SK-N-SH treated with all-trans-retinoic acid at 6 μM for 48 hours (cell line): ENCODE data around the gene CCDC159.

Experiments
- ATAC-seq: fragments of 200-7000 bp; cut with Tn5 transposase; 3 replicates; pipeline ENCODE4 v1.9.1; 2020; ENCODE audit warnings: mild to moderate bottlenecking, moderate library complexity
- ARNTL ChIP-seq: fragments of 450-650 bp; formaldehyde crosslinking; IDR thresholded peaks from 2 replicates; pipeline ENCODE4 v1.5.0; 2020; ENCODE audit warnings: low read depth, mild to moderate bottlenecking, moderate library complexity, borderline replicate concordance
- BACH2 ChIP-seq: fragments of 250-450 bp; sonication (Bioruptor Pico); IDR thresholded peaks from 2 replicates; pipeline ENCODE4 v1.9.0; 2021; ENCODE audit warnings: mild to moderate bottlenecking, borderline replicate concordance
- CREB5 ChIP-seq: fragments of 250-450 bp; sonication (Bioruptor Pico); IDR thresholded peaks from 2 replicates; pipeline ENCODE4 v1.5.1; 2020; ENCODE audit warnings: low read depth, mild to moderate bottlenecking, moderate library complexity
- CSDC2 ChIP-seq: fragments of 250-450 bp; sonication (Bioruptor Pico); IDR thresholded peaks from 2 replicates; pipeline ENCODE4 v1.5.0; 2020; ENCODE audit warnings: mild to moderate bottlenecking, moderate library complexity
- CSRNP3 ChIP-seq: fragments of 250-450 bp; sonication (Bioruptor Pico); IDR thresholded peaks from 2 replicates; pipeline ENCODE4 v1.5.1; 2021; ENCODE audit warnings: mild to moderate bottlenecking, moderate library complexity
- ESRRG ChIP-seq: fragments of 250-450 bp; sonication (Bioruptor Pico); IDR thresholded peaks from 2 replicates; pipeline ENCODE4 v1.6.1; 2021; ENCODE audit warnings: mild to moderate bottlenecking
- ISL1 ChIP-seq: fragments of 250-450 bp; sonication (Bioruptor Pico); IDR thresholded peaks from 2 replicates; pipeline ENCODE4 v2.1.2; 2022; ENCODE audit warnings: mild to moderate bottlenecking, moderate library complexity
- OSR1 ChIP-seq: fragments of 250-450 bp; sonication (Bioruptor Pico); IDR thresholded peaks from 2 replicates; pipeline ENCODE4 v1.8.0; 2022; ENCODE audit warnings: moderate library complexity, mild to moderate bottlenecking, inconsistent platforms
- PATZ1 ChIP-seq: fragments of 250-450 bp; sonication (Bioruptor Pico); IDR thresholded peaks from 2 replicates; pipeline ENCODE4 v1.8.0; 2020; ENCODE audit warnings: mild to moderate bottlenecking, moderate library complexity, borderline replicate concordance
- POU6F1 ChIP-seq: fragments of 250-450 bp; sonication (Bioruptor Pico); IDR thresholded peaks from 2 replicates; pipeline ENCODE4 v1.8.0; 2021; ENCODE audit warnings: low read depth, mild to moderate bottlenecking, moderate library complexity, borderline replicate concordance
- PPARA ChIP-seq: fragments of 250-450 bp; sonication (Bioruptor Pico); IDR thresholded peaks from 2 replicates; pipeline ENCODE4 v1.5.0; 2020; ENCODE audit warnings: mild to moderate bottlenecking, borderline replicate concordance
- SNAI2 ChIP-seq: fragments of 250-450 bp; sonication (Bioruptor Pico); IDR thresholded peaks from 2 replicates; pipeline ENCODE4 v1.5.0; 2020; ENCODE audit warnings: mild to moderate bottlenecking, moderate library complexity
- TOX ChIP-seq: fragments of 250-450 bp; sonication (Bioruptor Pico); IDR thresholded peaks from 2 replicates; pipeline ENCODE4 v1.8.0; 2021; ENCODE audit warnings: mild to moderate bottlenecking, moderate library complexity, borderline replicate concordance
- TSHZ2 ChIP-seq: fragments of 250-450 bp; sonication (Bioruptor Pico); IDR thresholded peaks from 2 replicates; pipeline ENCODE4 v1.5.0; 2020; ENCODE audit warnings: mild to moderate bottlenecking, moderate library complexity
- ZFP3 ChIP-seq: fragments of 250-450 bp; sonication (Bioruptor Pico); IDR thresholded peaks from 2 replicates; pipeline ENCODE4 v1.5.0; 2020; ENCODE audit warnings: mild to moderate bottlenecking, moderate library complexity
- ZFP30 ChIP-seq: fragments of 450-650 bp; formaldehyde crosslinking; IDR thresholded peaks from 2 replicates; pipeline ENCODE4 v1.5.0; 2022; ENCODE audit warnings: mild to moderate bottlenecking, moderate library complexity
- ZNF565 ChIP-seq: fragments of 450-650 bp; formaldehyde crosslinking; conservative IDR thresholded peaks from 2 replicates; pipeline ENCODE4 v1.5.0; 2020; ENCODE audit warnings: low read depth, mild to moderate bottlenecking, moderate library complexity
- ZNF70 ChIP-seq: fragments of 450-650 bp; formaldehyde crosslinking; IDR thresholded peaks from 2 replicates; pipeline ENCODE4 v1.5.0; 2020; ENCODE audit warnings: mild to moderate bottlenecking, moderate library complexity
- ZNF8 ChIP-seq: fragments of 450-650 bp; formaldehyde crosslinking; IDR thresholded peaks from 2 replicates; pipeline ENCODE4 v1.5.0; 2020; ENCODE audit warnings: mild to moderate bottlenecking, moderate library complexity

CCDC159 gene

GRCh38 chr19:11342429-11342828 is 3.9 kb upstream of the CCDC159 start:
- no peak for TF ChIP-seq CREB5 (CRISPR knock-in tag)
- TF ChIP-seq CSRNP3: no peak
- TF ChIP-seq, all 23 proteins: peak for 0

GRCh38 chr19:11345122-11345803 is 1.1 kb upstream of the CCDC159 start:
- TF ChIP-seq ZFP3 (CRISPR knock-in tag): no peak
- TF ChIP-seq POU6F1 (CRISPR knock-in tag): no peak
- no peak for TF ChIP-seq ISL1
- TF ChIP-seq SNAI2: no peak
- TF ChIP-seq PPARA: no peak
- TF ChIP-seq ARNTL: no peak
- no peak for TF ChIP-seq CSDC2 (CRISPR knock-in tag)
- no peak for TF ChIP-seq ZNF8 (CRISPR knock-in tag)
- no peak for TF ChIP-seq TSHZ2 (CRISPR knock-in tag)
- TF ChIP-seq BACH2 (CRISPR knock-in tag): no peak
- TF ChIP-seq, all 23 proteins: peak for 0
- ATAC-seq: no peak

More at GRCh38 chr19:11342429-11342828, 3.9 kb upstream of the CCDC159 start:
- no peak for ATAC-seq

- TF ChIP-seq ZNF8 (CRISPR knock-in tag): no peak
- TF ChIP-seq PPARA: no peak
- TF ChIP-seq TOX (CRISPR knock-in tag): no peak
- TF ChIP-seq ZNF70 (CRISPR knock-in tag): no peak
- TF ChIP-seq CREB5 (CRISPR knock-in tag): no peak
- TF ChIP-seq OSR1 (CRISPR knock-in tag): no peak
- no peak for TF ChIP-seq ESRRG (CRISPR knock-in tag)
- no peak for TF ChIP-seq SNAI2
- TF ChIP-seq POU6F1 (CRISPR knock-in tag): no peak
- TF ChIP-seq ZNF565 (CRISPR knock-in tag): no peak
- no peak for TF ChIP-seq CSDC2 (CRISPR knock-in tag)
- no peak for TF ChIP-seq ZFP30 (CRISPR knock-in tag)
- no peak for TF ChIP-seq PATZ1 (CRISPR knock-in tag)
- TF ChIP-seq ARNTL: no peak
- ATAC-seq: no peak
These were observed 1.3 kb downstream of the CCDC159 start for GRCh38 chr19:11347546-11348039.
